ENCODE data around the gene TRERF1. TPM values are rescaled to one million over a fixed set of nuclear protein-coding genes. Genes with fewer than 3 reads are reported as not detected.
"Not testable (repeated sequence)": the region's sequence is repeated elsewhere in the genome, so short reads cannot be mapped to it uniquely, and the experiment has no call there.

The TRERF1 gene
- total RNA-seq, 1 experiment from 2014 or later = 14.5 TPM

- Histone ChIP-seq H3F3A (ENCODE audit: insufficient read depth, low read depth) (peaks cover 20% of the 10 kb centered on the region; the same call in 1 of the 2 replicates), H3K79me2 (ENCODE audit: low read depth) (peaks cover 25% of the 10 kb centered on the region), H3K27me3 (ENCODE audit: insufficient read depth, low read depth) (no peaks in the 10 kb centered on the region), H3K9me3 (ENCODE audit: insufficient read depth, low read depth) (no peaks in the 10 kb centered on the region), H3K27ac (no peak overlapping the region), H2AFZ (no peak overlapping the region), H3K4me2 (no peak overlapping the region), H3K4me3 (no peak overlapping the region), H3K9me2 (ENCODE audit: insufficient read depth) (no peaks in the 10 kb centered on the region), H4K20me1 (ENCODE audit: insufficient read depth) (no peaks in the 10 kb centered on the region), H3K4me1 (replicated peaks; ENCODE audit: insufficient read depth) (peaks cover 20% of the 10 kb centered on the region), H3K36me3 (ENCODE audit: low read depth) (peaks cover 47% of the 10 kb centered on the region)
- ChIA-PET POLR2A (ENCODE audit: unreplicated experiment) (no interaction called here), CTCF (interaction anchor here (0.5 kb wide), 1 partner anchor 162 kb away, joined by 10 read pairs; the partner anchor contains the start of gene TAF8)
- no TSS peak for BruUV-seq (replicated peaks)
- DNase-seq = no peak
- intact Hi-C loops (cut with micrococcal nuclease; ENCODE audit: unreplicated experiment) = loop anchor here (5.0 kb wide), 1 partner anchor 155 kb away; no protein-coding TSS in a partner anchor
- no peak for TF ChIP-seq EZH2 (IDR thresholded peaks at IDR 0.05; ENCODE audit: low read depth)
- TF ChIP-seq CTCF (conservative IDR thresholded peaks at IDR 0.05) = no peak
These were observed 239.3 kb downstream of the TRERF1 start for GRCh38 chr6:42212442-42212841.

- Histone ChIP-seq H3K79me2 (ENCODE audit: low read depth) (peaks cover 18% of the 10 kb centered on the region), H4K20me1 (ENCODE audit: insufficient read depth) (no peaks in the 10 kb centered on the region), H3K36me3 (ENCODE audit: low read depth) (peaks cover 47% of the 10 kb centered on the region), H2AFZ (no peak overlapping the region), H3F3A (ENCODE audit: insufficient read depth, low read depth) (peaks cover 20% of the 10 kb centered on the region; the same call in 1 of the 2 replicates), H3K27me3 (ENCODE audit: insufficient read depth, low read depth) (no peaks in the 10 kb centered on the region), H3K9me3 (ENCODE audit: insufficient read depth, low read depth) (no peaks in the 10 kb centered on the region), H3K4me1 (replicated peaks; ENCODE audit: insufficient read depth) (peaks cover 17% of the 10 kb centered on the region), H3K27ac (no peak overlapping the region), H3K9me2 (ENCODE audit: insufficient read depth) (no peaks in the 10 kb centered on the region), H3K4me2 (no peak overlapping the region), H3K4me3 (no peak overlapping the region)
- ChIA-PET POLR2A (ENCODE audit: unreplicated experiment) (no interaction called here), CTCF (no interaction called here)
- no peak for DNase-seq
- no TSS peak for BruUV-seq (replicated peaks)
- TF ChIP-seq CTCF (conservative IDR thresholded peaks at IDR 0.05) (no peak), EZH2 (IDR thresholded peaks at IDR 0.05; ENCODE audit: low read depth) (no peak)
- intact Hi-C loops (cut with micrococcal nuclease; ENCODE audit: unreplicated experiment) = loop anchor here (5.0 kb wide), 1 partner anchor 154 kb away; no protein-coding TSS in a partner anchor
These were observed 240.0 kb downstream of the TRERF1 start for GRCh38 chr6:42211726-42212125.

GRCh38 chr6:42210551-42210950 lies 241.2 kb downstream of the TRERF1 start:
- Histone ChIP-seq H3K27me3 (ENCODE audit: insufficient read depth, low read depth) (no peaks in the 10 kb centered on the region), H2AFZ (no peak overlapping the region), H3K9me2 (ENCODE audit: insufficient read depth) (no peaks in the 10 kb centered on the region), H3K27ac (no peak overlapping the region), H3F3A (ENCODE audit: insufficient read depth, low read depth) (peaks cover 17% of the 10 kb centered on the region; the same call in 1 of the 2 replicates), H4K20me1 (ENCODE audit: insufficient read depth) (no peaks in the 10 kb centered on the region), H3K36me3 (ENCODE audit: low read depth) (peaks cover 47% of the 10 kb centered on the region), H3K79me2 (ENCODE audit: low read depth) (peaks cover 11% of the 10 kb centered on the region), H3K9me3 (ENCODE audit: insufficient read depth, low read depth) (no peaks in the 10 kb centered on the region), H3K4me1 (replicated peaks; ENCODE audit: insufficient read depth) (peaks cover 13% of the 10 kb centered on the region), H3K4me2 (no peak overlapping the region), H3K4me3 (no peak overlapping the region)
- no peak for DNase-seq
- POLR2A ChIA-PET (ENCODE audit: unreplicated experiment) = no interaction called here
- no TSS peak for BruUV-seq (replicated peaks)
- intact Hi-C loops (cut with micrococcal nuclease; ENCODE audit: unreplicated experiment) = loop anchor here (5.0 kb wide), 1 partner anchor 153 kb away; no protein-coding TSS in a partner anchor
- CTCF ChIA-PET = no interaction called here
- TF ChIP-seq CTCF (conservative IDR thresholded peaks at IDR 0.05) (no peak), EZH2 (IDR thresholded peaks at IDR 0.05; ENCODE audit: low read depth) (no peak)

- Histone ChIP-seq H3F3A (ENCODE audit: insufficient read depth, low read depth) (peaks cover 22% of the 10 kb centered on the region; the same call in 1 of the 2 replicates), H3K36me3 (ENCODE audit: low read depth) (peaks cover 40% of the 10 kb centered on the region)
- H3K4me3 ChIP-seq; H3K9me2 ChIP-seq (ENCODE audit: insufficient read depth); POLR2A ChIA-PET (ENCODE audit: unreplicated experiment); H2AFZ ChIP-seq; H3K4me1 ChIP-seq (replicated peaks; ENCODE audit: insufficient read depth); H3K79me2 ChIP-seq (ENCODE audit: low read depth); intact Hi-C loops (cut with micrococcal nuclease; ENCODE audit: unreplicated experiment); H3K27ac ChIP-seq; H3K27me3 ChIP-seq (ENCODE audit: insufficient read depth, low read depth); CTCF ChIA-PET; H4K20me1 ChIP-seq (ENCODE audit: insufficient read depth); H3K9me3 ChIP-seq (ENCODE audit: insufficient read depth, low read depth); H3K4me2 ChIP-seq; BruUV-seq (replicated peaks); DNase-seq: not testable (repeated sequence)
These were observed 244.2 kb downstream of the TRERF1 start for GRCh38 chr6:42207559-42207958.
